D721Med (cell line): ENCODE data around the gene KRTDAP.

ENCODE experiments used
- DNase-seq: peaks from one replicate; pipeline ENCODE4 v3.0.0; 2011; ENCODE audit warnings: low spot score; ENCODE audit not compliant: insufficient read length
- FAIRE-seq: peaks from 2 replicates; lab custom pipeline; 2011; peaks lifted over from hg19 to GRCh38; lab: Jason Lieb, UNC
- CTCF ChIP-seq: IDR thresholded peaks from 2 replicates; pipeline ENCODE4 v1.5.1; 2012; ENCODE audit warnings: mild to moderate bottlenecking, control low read depth; ENCODE audit not compliant: insufficient read depth; ENCODE audit errors: missing control alignments

The KRTDAP gene

GRCh38 chr19:35519291-35519690 is 29.0 kb upstream of the KRTDAP start:
- FAIRE-seq, result no peak
- no peak for TF ChIP-seq CTCF
- DNase-seq, result no peak

GRCh38 chr19:35518313-35518712 is 28.0 kb upstream of the KRTDAP start:
- FAIRE-seq, result no peak
- DNase-seq, result no peak
- no peak for TF ChIP-seq CTCF

GRCh38 chr19:35517342-35517741 is 27.1 kb upstream of the KRTDAP start:
- TF ChIP-seq CTCF, result no peak
- FAIRE-seq (no peak), DNase-seq (no peak)

DNA sequence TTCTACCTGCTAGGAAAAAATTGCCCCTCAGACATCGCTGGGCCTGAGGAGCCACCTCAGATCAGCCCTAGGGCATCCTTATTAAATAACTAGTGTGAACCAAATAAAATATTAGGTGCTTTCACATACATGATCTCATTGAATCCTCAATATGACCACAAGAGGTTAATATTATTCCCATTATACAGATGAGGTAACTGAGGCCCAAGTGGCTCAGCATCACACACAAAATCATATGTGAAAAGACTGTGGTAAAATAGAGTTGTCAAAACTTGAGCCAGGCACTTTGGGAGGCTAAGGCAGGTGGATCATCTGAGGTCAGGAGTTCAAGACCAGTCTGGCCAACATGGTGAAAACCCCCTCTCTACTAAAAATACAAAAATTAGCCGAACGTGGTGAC is 26.0 kb upstream of the KRTDAP start:
- DNase-seq (no peak), FAIRE-seq (no peak)
- TF ChIP-seq CTCF, result no peak

DNA sequence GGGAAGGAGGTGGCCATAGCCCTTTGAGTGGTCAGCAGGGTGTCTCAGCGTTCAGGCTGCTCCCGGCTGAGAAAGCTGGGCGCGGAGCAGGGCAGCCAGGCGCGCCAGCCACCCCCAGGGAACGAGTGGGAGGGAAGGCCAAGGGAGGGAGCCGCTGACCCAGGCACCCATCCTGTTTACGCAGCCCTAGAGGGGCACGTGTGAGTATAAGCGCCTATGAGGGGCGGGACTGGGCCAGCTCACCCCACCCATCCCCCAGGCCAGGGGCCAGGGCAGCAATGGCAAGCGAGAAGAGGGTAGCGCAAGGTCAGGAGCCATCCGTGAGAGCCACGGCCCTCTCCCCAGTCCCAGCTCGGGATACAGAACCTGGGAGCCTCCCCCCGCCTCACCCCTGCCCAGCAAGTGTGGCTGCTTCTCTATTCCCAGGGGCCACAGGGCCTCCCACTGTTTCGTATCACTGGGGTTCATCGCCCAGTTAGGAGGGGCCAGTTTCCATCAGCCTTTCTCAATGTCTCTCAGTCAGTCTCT is 24.1 kb upstream of the KRTDAP start:
- FAIRE-seq, result no peak

GRCh38 chr19:35513628-35514281 is 23.5 kb upstream of the KRTDAP start, which contains the start of gene DMKN:
TSS of gene DMKN (minus strand) at chr19:35513649. CDS start at chr19:35513475, 174 bp downstream.
- no peak for TF ChIP-seq CTCF
- FAIRE-seq, result no peak
- no peak for DNase-seq

More for the DNA sequence above, 24.1 kb upstream of the KRTDAP start:
- TF ChIP-seq CTCF, result no peak
- no peak for DNase-seq

DNA sequence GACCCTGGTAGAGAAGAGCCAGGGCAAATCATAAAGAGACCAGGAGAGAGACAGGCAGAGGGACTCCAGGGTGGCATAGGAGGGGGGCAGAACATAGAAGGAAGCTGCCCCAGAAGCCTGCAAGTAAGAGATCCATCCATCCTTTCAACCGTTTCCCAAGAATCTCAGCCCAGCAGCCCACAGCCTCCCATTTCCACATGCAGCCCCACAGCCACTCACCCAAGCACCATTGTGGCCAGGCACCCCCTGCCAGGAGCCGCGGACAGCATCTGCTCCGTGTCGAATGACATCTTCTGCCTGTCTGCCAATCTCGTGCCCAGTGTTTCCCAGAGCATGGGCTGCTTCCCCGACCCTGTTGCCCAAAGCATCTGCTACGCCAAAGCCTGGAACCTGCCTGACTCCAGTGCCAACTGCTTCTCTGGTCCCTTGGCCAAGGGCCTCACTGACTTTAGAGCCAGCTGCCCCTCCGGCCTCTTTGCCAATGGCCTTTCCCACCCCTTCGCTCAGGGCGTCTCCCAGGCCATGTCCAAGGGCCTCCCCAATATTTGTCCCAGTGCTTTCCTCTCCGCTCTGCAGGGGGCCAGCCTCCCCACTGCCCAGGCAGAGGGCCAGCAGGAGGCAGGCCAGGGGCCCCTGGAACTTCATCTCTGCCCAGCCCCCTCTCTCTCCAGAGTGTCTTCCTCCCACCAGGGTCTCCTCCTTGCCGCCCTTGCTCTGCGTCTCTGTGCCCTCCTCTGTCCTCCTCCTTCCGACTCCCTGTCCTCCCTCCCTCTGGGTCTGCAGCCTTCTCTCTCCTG is 22.8 kb upstream of the KRTDAP start:
- no peak for TF ChIP-seq CTCF
- no peak for DNase-seq
- no peak for FAIRE-seq
